ENCODE data around the gene TLE6.
"Not testable (repeated sequence)": the region's sequence is repeated elsewhere in the genome, so short reads cannot be mapped to it uniquely, and the experiment has no call there.

TLE6 gene

GRCh38 chr19:2977001-2977745, at the start of gene TLE6:
Gene TLE6 (plus strand): TSS chr19:2977564. CDS start chr19:2978234, 670 bp downstream.
- DNase-seq (ENCODE audit: low spot score), result peak; percentile 93

DNA sequence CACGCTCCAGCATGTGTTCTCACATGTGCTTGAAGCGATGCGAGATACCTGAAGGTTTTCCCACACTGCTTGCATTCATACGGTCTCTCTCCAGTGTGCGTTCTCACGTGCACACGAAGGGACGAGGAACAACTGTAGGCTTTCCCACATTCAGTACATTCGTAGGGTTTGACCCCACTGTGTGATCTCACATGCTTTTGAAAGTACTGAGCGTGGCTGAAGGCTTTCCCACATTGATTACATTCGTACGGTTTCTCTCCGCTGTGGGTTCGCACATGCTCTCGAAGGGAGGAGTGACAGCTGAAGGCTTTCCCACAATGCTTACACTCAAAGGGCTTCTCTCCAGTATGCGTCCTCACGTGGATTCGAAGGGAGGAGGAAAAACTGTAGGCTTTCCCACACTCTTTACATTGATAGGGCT, 43.9 kb upstream of the TLE6 start:
- DNase-seq (ENCODE audit: low spot score), result no peak

DNA sequence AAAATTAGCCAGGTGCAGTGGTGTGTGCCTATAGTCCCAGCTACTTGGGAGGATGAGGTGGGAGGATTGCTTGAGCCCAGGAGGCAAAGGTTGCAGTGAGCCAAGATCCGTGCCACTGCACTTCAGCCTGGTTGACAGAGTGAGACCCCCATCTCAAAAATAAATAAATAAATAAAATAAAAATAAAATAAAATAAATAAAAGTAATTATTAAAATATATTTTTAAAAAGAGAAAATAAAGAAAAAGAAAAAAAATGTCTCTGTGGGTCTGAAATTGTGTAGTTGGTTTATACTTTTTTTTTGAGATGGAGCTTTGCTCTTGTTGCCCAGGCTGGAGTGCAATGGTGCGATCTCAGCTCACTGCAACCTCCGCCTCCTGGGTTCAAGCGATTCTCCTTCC, 41.5 kb upstream of the TLE6 start:
- not testable (repeated sequence) for DNase-seq (ENCODE audit: low spot score)

DNA sequence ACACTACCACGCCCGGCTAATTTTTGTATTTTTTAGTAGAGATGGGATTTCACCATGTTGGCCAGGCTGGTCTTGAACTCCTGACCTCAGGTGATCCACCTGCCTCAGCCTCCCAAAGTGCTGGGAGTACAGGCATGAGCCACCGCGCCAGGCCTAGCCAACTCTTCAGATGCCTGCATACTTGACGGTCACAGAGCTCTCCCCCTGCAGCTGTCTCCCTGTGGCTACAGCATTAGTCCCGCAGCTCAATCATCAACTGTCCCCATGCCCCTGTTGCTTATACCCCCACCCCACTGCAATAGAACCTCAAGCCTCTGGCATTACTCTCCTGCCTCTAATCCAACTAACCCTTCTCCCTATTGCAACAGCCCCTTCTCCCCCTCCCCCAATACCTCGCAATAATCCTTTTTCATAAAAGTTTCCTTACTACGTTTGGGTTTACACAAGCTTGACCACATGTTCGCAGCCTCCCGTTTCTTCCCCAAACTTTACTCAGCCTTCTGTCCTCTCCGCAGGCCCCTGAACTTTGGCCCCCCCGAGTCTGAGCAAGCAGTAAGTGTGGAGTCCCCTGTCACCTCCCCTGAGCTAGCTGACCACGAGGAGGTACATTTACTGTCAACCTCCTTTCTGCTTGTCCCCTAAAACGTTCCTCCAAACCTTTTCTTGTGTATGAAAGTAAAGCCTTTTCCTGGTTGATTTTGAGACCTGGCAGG, 34.3 kb upstream of the TLE6 start:
- no peak for DNase-seq (ENCODE audit: low spot score)

- DNase-seq (ENCODE audit: low spot score), result no peak
Measured at GRCh38 chr19:2944403-2944774, 33.0 kb upstream of the TLE6 start.

DNA sequence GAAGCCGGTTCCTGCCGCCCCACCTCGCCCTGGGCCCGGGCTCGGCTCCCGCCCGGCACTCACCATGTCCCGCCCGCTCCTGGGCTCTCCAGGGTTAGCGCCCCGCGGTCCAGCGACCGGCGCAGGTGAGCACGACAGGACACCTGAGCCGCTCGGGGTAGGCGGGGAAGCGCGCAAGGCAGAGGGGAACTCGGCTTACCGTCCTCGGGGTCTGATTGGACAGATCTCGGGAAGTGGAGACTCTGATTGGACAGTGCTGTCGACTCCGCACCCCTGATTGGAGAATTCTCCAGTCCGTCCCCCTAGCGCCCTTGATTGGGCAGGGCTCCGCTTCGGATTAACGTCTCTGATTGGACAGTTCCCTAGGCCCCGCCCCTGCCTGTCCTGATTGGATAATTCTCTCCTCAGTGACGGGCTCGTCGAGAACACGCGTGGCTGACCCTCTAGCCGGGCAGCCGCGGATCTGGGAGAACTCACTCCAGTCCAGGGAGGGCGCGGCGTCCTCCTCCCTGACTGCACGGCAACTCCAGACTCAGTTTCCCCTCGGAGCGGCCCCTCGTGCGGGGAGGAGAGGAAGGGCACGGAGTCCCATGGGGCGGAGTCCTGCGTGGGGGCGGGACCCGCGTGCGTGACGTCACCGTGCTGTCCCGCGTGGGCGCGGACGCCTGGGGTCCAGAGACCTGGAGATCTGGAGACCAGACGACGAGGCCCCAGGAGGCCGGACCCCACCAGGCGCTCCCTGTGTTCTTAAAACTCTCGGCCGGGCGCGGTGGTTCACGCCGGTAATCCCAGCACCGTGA, 32.4 kb upstream of the TLE6 start, which contains the start of gene ZNF77:
Gene ZNF77, minus strand, starts transcription at position 197 of the 800 bp plus-strand sequence. Its CDS starts 131 bp downstream, at position 66.
- peak; percentile 100 for DNase-seq (ENCODE audit: low spot score)

DNA sequence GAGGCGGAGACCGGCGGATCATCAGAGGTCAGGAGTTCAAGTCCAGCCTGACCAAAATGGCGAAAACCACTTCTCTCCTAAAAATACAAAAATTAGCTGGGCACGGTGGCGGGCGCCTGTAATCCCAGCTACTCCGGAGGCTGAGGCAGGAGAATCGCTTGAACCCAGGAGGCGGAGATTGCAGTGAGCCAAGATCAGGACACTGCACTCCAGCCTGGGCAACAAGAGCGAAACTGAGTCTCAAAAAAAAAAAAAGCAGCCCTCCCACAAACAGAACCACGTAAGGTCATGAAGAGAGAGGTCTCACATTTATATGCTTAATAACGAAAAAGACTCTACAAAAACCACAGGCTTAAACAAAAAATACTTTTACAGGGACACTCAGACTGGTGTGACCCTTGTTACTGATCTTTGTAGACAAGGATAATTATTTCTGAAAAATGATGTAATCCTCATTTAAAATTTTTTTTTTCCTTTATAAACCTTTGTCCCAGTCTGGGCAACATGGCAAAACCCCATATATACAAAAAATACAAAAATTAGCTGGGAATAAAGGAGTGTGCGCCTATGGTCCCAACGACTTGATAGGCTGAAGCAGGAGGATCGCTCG, 31.7 kb upstream of the TLE6 start:
- no peak for DNase-seq (ENCODE audit: low spot score)

DNA sequence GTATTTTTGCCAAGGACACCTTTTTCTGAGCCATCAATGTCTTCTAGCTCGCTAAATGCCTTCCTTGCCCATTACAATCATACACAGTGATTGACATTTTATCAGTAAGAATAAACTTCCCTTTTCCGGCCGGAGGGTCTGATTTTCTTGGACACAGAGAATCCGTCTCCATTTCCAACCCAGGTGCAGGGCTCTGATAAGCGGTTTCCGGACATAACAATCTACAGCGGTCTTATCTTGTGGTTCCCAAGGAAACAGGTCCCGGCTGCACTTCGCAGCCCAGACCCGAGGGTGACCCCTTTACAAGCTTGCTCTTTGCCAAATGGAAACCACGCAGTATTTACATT, 27.5 kb upstream of the TLE6 start:
- no peak for DNase-seq (ENCODE audit: low spot score)

DNA sequence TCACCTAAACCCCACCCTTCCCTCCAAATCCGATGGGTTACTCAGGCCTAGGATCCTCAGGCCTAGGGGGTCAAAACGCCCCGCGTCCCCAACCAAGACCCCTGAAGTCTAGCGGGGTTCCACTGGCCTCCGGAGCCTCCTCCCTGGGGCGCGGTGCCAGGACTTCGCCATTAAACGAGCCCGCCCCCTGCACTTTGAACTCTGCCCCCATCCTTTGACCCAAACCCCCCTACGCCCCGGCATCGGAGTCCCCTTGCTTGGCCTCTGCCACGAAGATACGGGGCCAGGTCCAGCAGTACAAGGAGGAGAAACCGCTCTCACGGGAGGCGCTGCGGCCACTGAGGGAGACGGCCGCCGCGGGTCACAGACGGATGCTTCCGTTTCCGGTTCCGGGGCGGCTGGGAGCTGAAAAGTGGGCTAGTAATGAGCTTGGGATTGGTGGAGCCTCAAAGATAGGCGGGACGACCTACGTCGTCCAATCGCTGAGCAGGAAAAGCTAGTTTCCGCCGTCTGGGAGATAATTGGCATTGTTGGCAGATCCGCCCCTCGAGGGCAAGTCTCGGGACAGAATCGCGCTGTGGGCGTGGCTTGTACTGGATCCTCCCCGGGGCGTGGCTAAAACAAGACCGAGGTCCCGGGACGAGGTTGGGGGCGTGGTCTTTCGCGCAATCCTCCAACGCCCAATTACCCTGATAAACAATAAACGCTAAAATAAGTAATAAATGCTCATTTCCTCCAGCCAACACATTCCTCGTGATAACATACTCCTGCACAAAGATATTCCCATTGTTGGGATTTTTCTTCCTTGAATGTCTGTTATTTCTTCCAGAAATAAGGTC, 26.9 kb upstream of the TLE6 start:
- DNase-seq (ENCODE audit: low spot score), result peak; percentile 100

GRCh38 chr19:2952953-2953481, 24.3 kb upstream of the TLE6 start:
- DNase-seq (ENCODE audit: low spot score), result no peak

- DNase-seq (ENCODE audit: low spot score), result no peak
Measured at GRCh38 chr19:2957160-2957559, 20.2 kb upstream of the TLE6 start.

DNA sequence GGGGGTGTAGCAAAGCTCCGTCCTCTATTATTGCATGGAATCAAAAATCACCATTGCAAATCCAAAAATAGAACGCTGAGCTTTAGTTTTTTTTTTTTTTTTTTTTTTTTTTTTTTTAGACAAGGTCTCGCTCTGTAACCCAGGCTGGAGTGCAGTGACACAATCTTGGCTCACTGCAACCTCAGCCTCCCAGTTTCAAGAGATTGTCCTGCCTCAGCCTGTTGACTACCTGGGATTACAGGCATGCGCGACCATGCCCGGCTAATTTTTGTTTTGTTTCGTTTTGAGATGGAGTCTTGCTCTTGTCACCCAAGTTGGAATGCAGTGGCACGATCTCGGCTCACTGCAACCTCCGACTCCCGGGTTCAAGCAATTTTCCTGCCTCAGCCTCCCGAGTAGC, 17.2 kb upstream of the TLE6 start:
- DNase-seq (ENCODE audit: low spot score), result no peak

- peak; percentile 83 for DNase-seq (ENCODE audit: low spot score)
Measured at GRCh38 chr19:2962018-2962670, 15.2 kb upstream of the TLE6 start.

- no peak for DNase-seq (ENCODE audit: low spot score)
Measured at GRCh38 chr19:2963122-2963521, 14.2 kb upstream of the TLE6 start.

GRCh38 chr19:2963631-2964030, 13.7 kb upstream of the TLE6 start:
- DNase-seq (ENCODE audit: low spot score), result not testable (repeated sequence)

DNA sequence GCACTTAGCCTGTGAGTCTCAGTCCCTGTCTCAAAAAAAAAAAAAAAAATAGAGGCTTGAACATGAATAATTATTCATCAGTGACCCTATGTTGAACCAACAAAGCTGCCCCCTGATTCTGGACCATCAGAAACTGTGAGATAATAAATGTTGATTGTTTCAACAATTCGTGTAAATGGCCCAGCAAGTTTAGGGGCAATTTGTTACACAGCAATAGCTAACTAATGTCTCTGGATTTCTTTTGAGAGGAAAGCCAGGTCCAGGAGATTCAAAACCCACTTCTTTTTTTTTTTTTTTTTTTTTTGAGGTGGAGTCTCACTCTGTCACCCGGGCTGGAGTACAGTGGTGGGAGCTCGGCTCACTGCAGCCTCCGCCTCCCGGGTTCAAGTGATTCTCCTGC, 12.5 kb upstream of the TLE6 start:
- no peak for DNase-seq (ENCODE audit: low spot score)

DNA sequence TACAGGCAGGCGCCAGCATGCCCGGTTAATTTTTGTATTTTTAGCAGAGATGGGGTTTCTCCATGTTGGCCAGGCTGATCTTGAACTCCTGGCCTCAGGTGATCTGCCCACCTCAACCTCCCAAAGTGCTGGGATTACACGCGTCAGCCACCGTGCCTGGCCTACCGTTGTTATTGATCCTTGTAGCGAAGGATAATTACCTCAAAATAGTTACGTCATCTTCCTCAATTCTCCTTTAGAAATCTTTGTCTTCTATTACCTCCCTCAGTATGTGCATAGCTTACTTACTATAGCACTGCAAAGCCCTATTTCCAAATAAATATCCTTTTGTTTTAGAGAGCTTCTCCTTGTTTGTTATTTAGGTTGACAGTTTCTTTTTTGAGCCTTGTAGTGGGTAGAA, 9.4 kb upstream of the TLE6 start:
- no peak for DNase-seq (ENCODE audit: low spot score)

- DNase-seq (ENCODE audit: low spot score), result no peak
Measured at GRCh38 chr19:2969104-2969504, 8.3 kb upstream of the TLE6 start.

GRCh38 chr19:2970201-2970835, 7.0 kb upstream of the TLE6 start:
- DNase-seq (ENCODE audit: low spot score), result no peak

- no peak for DNase-seq (ENCODE audit: low spot score)
Measured at GRCh38 chr19:2973229-2973628, 4.1 kb upstream of the TLE6 start.
